Measurements from ENCODE around the gene CANT1.

DNA sequence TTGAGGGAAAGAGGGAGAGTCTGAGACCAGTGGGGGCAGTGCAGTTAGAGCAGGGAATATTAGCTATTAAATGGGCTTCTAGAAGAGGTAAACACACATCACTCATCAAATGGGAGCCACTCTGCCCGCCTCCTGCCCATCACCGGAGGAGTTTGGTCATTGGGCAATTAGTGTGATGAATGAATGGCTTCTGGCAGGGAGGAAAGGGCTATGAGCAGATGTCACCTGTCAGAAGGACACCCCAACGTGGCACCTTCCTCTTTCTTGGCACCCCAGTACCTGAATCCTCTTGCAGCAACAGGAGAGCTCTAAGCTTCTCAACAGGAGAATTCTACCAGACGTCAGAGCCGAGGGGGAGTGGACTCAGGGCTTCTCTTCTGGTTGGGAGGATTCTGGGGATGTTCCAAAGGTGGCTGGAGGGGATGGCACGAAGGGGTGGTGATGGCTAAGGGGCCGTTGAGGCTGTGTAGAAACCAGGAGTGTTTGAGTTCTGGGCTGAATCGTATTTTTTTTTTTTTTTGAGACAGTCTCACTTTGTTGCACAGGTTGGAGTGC lies 25.4 kb upstream of the CANT1 start:
- TF ChIP-seq, protein P1, sequence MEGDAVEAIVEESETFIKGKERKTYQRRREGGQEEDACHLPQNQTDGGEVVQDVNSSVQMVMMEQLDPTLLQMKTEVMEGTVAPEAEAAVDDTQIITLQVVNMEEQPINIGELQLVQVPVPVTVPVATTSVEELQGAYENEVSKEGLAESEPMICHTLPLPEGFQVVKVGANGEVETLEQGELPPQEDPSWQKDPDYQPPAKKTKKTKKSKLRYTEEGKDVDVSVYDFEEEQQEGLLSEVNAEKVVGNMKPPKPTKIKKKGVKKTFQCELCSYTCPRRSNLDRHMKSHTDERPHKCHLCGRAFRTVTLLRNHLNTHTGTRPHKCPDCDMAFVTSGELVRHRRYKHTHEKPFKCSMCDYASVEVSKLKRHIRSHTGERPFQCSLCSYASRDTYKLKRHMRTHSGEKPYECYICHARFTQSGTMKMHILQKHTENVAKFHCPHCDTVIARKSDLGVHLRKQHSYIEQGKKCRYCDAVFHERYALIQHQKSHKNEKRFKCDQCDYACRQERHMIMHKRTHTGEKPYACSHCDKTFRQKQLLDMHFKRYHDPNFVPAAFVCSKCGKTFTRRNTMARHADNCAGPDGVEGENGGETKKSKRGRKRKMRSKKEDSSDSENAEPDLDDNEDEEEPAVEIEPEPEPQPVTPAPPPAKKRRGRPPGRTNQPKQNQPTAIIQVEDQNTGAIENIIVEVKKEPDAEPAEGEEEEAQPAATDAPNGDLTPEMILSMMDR (IDR thresholded peaks at IDR 0.05), result no peak
- TF ChIP-seq EP300 (IDR thresholded peaks at IDR 0.05), result no peak
